ENCODE data around the gene ATP6V1C2. TPM values are rescaled to one million over a fixed set of nuclear protein-coding genes. Genes with fewer than 3 reads are reported as not detected.

The ATP6V1C2 gene
- total RNA-seq, 2 experiments from 2014 or later: not detected

GRCh38 chr2:10760794-10761504 lies 39.5 kb downstream of the ATP6V1C2 start:
- ChIA-PET CTCF (no interaction called here), POLR2A (no interaction called here)
- Mint-ChIP-seq H3K27ac (no peak overlapping the region), H3K4me3 (no peak overlapping the region), H3K36me3 (ENCODE audit: low read depth) (no peaks in the 10 kb centered on the region), H3K27me3 (no peaks in the 10 kb centered on the region), H3K4me1 (ENCODE audit: low read depth) (no peaks in the 10 kb centered on the region), H3K9me3 (no peaks in the 10 kb centered on the region)
- no peaks in the 10 kb centered on the region for H3K27me3 ChIP-seq (ENCODE audit: control insufficient read depth in 1 of 2, insufficient read depth in 2 of 2, low read length in 2 of 2)
- intact Hi-C loops (cut with DNase I, micrococcal nuclease): no loop called here
- ATAC-seq (ENCODE audit: poor library complexity) (no peak), DNase-seq (no peak)
- no peaks in the 10 kb centered on the region for H3K4me1 ChIP-seq (ENCODE audit: insufficient read depth, low read length)
- no peaks in the 10 kb centered on the region for H3K9me3 ChIP-seq (ENCODE audit: control insufficient read depth in 1 of 2, insufficient read depth in 1 of 2, low read length in 2 of 2)
- no peak overlapping the region for H3K4me3 ChIP-seq (ENCODE audit: low read length)
- TF ChIP-seq CTCF (IDR thresholded peaks at IDR 0.05): no peak
- no peak overlapping the region for H3K27ac ChIP-seq (ENCODE audit: low read depth in 1 of 2, low read length in 2 of 2)
- no peaks in the 10 kb centered on the region for H3K36me3 ChIP-seq (ENCODE audit: insufficient read depth, low read length)

- H3K27ac Mint-ChIP-seq: no peak overlapping the region
- intact Hi-C loops (cut with DNase I, micrococcal nuclease): no loop called here
- H3K4me3 Mint-ChIP-seq: no peak overlapping the region
- TF ChIP-seq CTCF (IDR thresholded peaks at IDR 0.05): no peak
- ChIA-PET CTCF (no interaction called here), POLR2A (no interaction called here)
- no peaks in the 10 kb centered on the region for H3K4me1 Mint-ChIP-seq (ENCODE audit: low read depth)
- Histone ChIP-seq H3K36me3 (ENCODE audit: insufficient read depth, low read length) (no peaks in the 10 kb centered on the region), H3K9me3 (ENCODE audit: control insufficient read depth in 1 of 2, insufficient read depth in 1 of 2, low read length in 2 of 2) (no peaks in the 10 kb centered on the region), H3K4me3 (ENCODE audit: low read length) (no peak overlapping the region), H3K4me1 (ENCODE audit: insufficient read depth, low read length) (no peaks in the 10 kb centered on the region), H3K27ac (ENCODE audit: low read depth in 1 of 2, low read length in 2 of 2) (no peak overlapping the region), H3K27me3 (ENCODE audit: control insufficient read depth in 1 of 2, insufficient read depth in 2 of 2, low read length in 2 of 2) (no peaks in the 10 kb centered on the region)
- no peaks in the 10 kb centered on the region for H3K9me3 Mint-ChIP-seq
- DNase-seq (no peak), ATAC-seq (ENCODE audit: poor library complexity) (no peak)
- H3K27me3 Mint-ChIP-seq: no peaks in the 10 kb centered on the region
- no peaks in the 10 kb centered on the region for H3K36me3 Mint-ChIP-seq (ENCODE audit: low read depth)
Measured at GRCh38 chr2:10761591-10761990, 40.2 kb downstream of the ATP6V1C2 start.

GRCh38 chr2:10762651-10763460 lies 41.4 kb downstream of the ATP6V1C2 start:
- ATAC-seq (ENCODE audit: poor library complexity) (no peak), DNase-seq (no peak)
- Histone ChIP-seq H3K27me3 (ENCODE audit: control insufficient read depth in 1 of 2, insufficient read depth in 2 of 2, low read length in 2 of 2) (no peaks in the 10 kb centered on the region), H3K27ac (ENCODE audit: low read depth in 1 of 2, low read length in 2 of 2) (no peak overlapping the region), H3K36me3 (ENCODE audit: insufficient read depth, low read length) (no peaks in the 10 kb centered on the region), H3K4me3 (ENCODE audit: low read length) (no peak overlapping the region), H3K4me1 (ENCODE audit: insufficient read depth, low read length) (no peaks in the 10 kb centered on the region), H3K9me3 (ENCODE audit: control insufficient read depth in 1 of 2, insufficient read depth in 1 of 2, low read length in 2 of 2) (no peaks in the 10 kb centered on the region)
- POLR2A ChIA-PET: no interaction called here
- H3K36me3 Mint-ChIP-seq (ENCODE audit: low read depth): no peaks in the 10 kb centered on the region
- CTCF ChIA-PET: no interaction called here
- no peak for TF ChIP-seq CTCF (IDR thresholded peaks at IDR 0.05)
- H3K27me3 Mint-ChIP-seq: no peaks in the 10 kb centered on the region
- H3K9me3 Mint-ChIP-seq: no peaks in the 10 kb centered on the region
- no peak overlapping the region for H3K4me3 Mint-ChIP-seq
- H3K4me1 Mint-ChIP-seq (ENCODE audit: low read depth): no peaks in the 10 kb centered on the region
- H3K27ac Mint-ChIP-seq: no peak overlapping the region
- intact Hi-C loops (cut with DNase I, micrococcal nuclease): no loop called here
